HG02763 (cell line): ENCODE data around the gene CTCF.

Source experiments
- ATAC-seq: cut with Tn5 transposase; IDR thresholded peaks from one replicate; pipeline ENCODE4 v1.9.1; 2021; ENCODE audit warnings: mild to moderate bottlenecking, moderate library complexity; ENCODE audit not compliant: unreplicated experiment

The CTCF gene

GRCh38 chr16:67676516-67676915 lies 114.2 kb downstream of the CTCF start:
- ATAC-seq: no peak

DNA sequence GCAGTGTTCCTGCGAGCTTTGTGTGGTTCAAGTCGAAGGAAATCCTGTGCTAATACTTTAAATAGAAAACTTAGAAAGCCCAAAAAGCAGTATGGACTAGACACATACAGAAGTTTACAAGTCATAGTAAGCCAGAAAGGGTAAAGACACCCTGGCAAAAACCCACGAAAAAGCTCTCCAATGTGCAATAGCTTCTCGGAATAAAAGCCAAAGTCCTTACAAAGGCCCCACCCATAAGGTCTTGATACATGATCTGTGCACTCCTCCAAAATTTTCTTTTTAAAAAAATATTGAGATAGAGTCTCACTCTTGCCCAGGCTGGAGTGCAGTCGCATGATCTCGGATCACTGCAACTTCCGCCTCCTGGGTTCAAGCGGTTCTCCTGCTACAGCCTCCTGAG lies 114.6 kb downstream of the CTCF start:
- no peak for ATAC-seq

- no peak for ATAC-seq
Measured at GRCh38 chr16:67677712-67678111, 115.4 kb downstream of the CTCF start.

DNA sequence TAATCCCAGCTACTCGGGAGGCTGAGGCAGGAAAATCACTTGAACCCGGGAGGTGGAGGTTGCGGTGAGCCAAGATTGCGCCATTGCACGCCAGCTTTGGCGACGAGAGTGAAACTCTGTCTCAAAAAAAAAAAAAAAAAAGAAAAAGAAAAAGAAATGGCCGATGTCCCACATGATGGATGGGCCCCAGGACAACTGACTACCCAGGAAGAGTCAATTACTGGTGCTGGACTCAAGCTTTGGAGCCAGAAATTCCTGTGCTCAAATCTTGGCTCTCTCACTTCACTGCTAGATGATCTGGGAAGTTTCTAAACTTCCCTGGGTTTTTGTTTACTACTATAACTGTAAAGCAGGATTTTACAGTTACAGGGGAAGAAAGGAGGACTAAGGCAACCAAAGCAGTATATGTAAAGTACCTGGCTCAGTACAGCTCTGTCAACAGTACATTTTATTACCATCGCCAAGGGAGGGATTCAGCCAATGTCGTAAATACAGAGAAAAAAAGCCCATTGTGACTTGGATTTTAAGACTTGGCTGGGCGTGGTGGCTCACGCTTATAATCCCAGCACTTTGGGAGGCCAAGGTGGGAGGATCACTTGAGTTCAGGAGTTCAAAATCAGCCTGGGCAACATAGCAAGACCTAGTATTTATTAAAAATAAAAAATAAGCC lies 116.2 kb downstream of the CTCF start:
- ATAC-seq: no peak

- no peak for ATAC-seq
Measured at GRCh38 chr16:67679935-67680897, 117.9 kb downstream of the CTCF start.

DNA sequence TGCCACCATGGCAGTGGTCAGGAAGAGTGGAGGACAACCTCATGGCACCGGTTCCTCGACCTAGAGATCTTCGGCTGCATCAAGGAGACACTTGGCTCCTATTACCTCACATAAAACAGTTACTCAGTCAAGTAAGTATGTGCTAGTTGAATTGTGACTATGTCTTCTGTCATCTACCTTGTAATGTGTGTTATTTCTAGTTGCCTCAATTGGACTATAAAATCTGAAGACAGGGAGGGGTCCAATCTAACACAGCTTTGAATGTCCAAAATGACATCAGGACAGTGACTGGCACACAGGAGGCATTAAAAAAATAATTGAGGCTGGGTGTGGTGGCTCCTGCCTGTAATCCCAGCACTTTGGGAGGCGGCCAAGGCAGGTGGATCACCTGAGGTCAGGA lies 121.4 kb downstream of the CTCF start:
- no peak for ATAC-seq

GRCh38 chr16:67685388-67686112 lies 123.2 kb downstream of the CTCF start:
- ATAC-seq: no peak
